Panc1 (cell line): ENCODE measurements around the gene AGAP1. TPM values are rescaled to one million over a fixed set of nuclear protein-coding genes. Genes with fewer than 3 reads are reported as not detected.

Experiments used
- ATAC-seq: fragments of 200-7000 bp; cut with Tn5 transposase; 2 replicates; pipeline ENCODE4 v1.9.1; 2020; ENCODE audit warnings: mild to moderate bottlenecking, moderate library complexity
- BruUV-seq: library from RNA; stranded (reverse); fragments of 400-500 nt; replicated peaks from 2 replicates; lab custom pipeline; 2021; lab: Mats Ljungman, UMichigan
- CTCF ChIA-PET: fragments of 300-600 bp; sonication (Branson Sonifier 250); formaldehyde crosslinking; loops from one replicate; lab custom pipeline; 2022; ENCODE audit warnings: antibody characterized with exemption; lab: Charles Lee
- POLR2A ChIA-PET: fragments of 300-600 bp; sonication (Branson Sonifier 250); formaldehyde crosslinking; loops from one replicate; lab custom pipeline; 2022; ENCODE audit warnings: antibody characterized with exemption; lab: Charles Lee
- DNase-seq: peaks from one replicate; pipeline ENCODE4 v3.0.0-alpha.2; 2010; ENCODE audit warnings: low read depth, low spot score
- H3K27ac ChIP-seq: 2 replicates; pipeline ENCODE4 v1.5.1; 2011; ENCODE audit warnings: mild to moderate bottlenecking, low read length, inconsistent platforms
- H3K27me3 ChIP-seq: fragments of 200-500 bp; sonication (Bioruptor generic); 2 replicates; pipeline ENCODE4 v1.6.0; 2014; ENCODE audit warnings: low read length, inconsistent platforms; ENCODE audit not compliant: control insufficient read depth, insufficient read depth
- H3K36me3 ChIP-seq: fragments of 200-500 bp; sonication (Bioruptor generic); 2 replicates; pipeline ENCODE4 v1.5.1; 2014; ENCODE audit warnings: inconsistent platforms, mild to moderate bottlenecking, low read length, moderate library complexity; ENCODE audit not compliant: control insufficient read depth, insufficient read depth
- H3K4me1 ChIP-seq: 2 replicates; pipeline ENCODE4 v1.5.1; 2011; ENCODE audit warnings: inconsistent platforms, mild to moderate bottlenecking, low read length, moderate library complexity; ENCODE audit not compliant: control insufficient read depth, insufficient read depth
- H3K4me3 ChIP-seq, 2 experiments: 2 replicates each; pipeline ENCODE4 v1.5.1; 2011 to 2012; ENCODE audit warnings: low read depth in 2 of 2, low read length in 2 of 2, mild to moderate bottlenecking in 2 of 2, inconsistent platforms in 1 of 2, moderate library complexity in 1 of 2
- H3K9me3 ChIP-seq: fragments of 200-500 bp; sonication (Bioruptor generic); 2 replicates; pipeline ENCODE4 v1.5.1; 2014; ENCODE audit warnings: low read depth, mild to moderate bottlenecking, inconsistent platforms, low read length, moderate library complexity; ENCODE audit not compliant: control insufficient read depth, insufficient read depth
- CTCF ChIP-seq: fragments of 450-650 bp; IDR thresholded peaks from 2 replicates; pipeline ENCODE4 v1.5.1; 2017; ENCODE audit warnings: mild to moderate bottlenecking
- POLR2AphosphoS5 ChIP-seq: IDR thresholded peaks from 2 replicates; pipeline ENCODE4 v1.6.1; 2012; ENCODE audit warnings: mild to moderate bottlenecking, low read depth, low read length, moderate library complexity
- REST ChIP-seq, 2 experiments: IDR thresholded peaks; 2 replicates each; pipeline ENCODE4 v1.6.1; 2011 to 2012; ENCODE audit warnings: low read depth in 2 of 2, control low read depth in 1 of 2, low read length in 1 of 2, mild to moderate bottlenecking in 1 of 2, moderate library complexity in 1 of 2; ENCODE audit not compliant: insufficient read depth in 1 of 2
- SIN3A ChIP-seq: IDR thresholded peaks from 2 replicates; pipeline ENCODE4 v1.6.1; 2012; ENCODE audit warnings: low read depth, mild to moderate bottlenecking, low read length, moderate library complexity, borderline replicate concordance; ENCODE audit not compliant: insufficient read depth
- TCF7L2 ChIP-seq: IDR thresholded peaks from 2 replicates; pipeline ENCODE4 v1.6.1; 2011; ENCODE audit warnings: mild to moderate bottlenecking, low read depth, low read length, inconsistent platforms
- in situ Hi-C: cut with HindIII; loops from 2 replicates; pipeline ENCODE4 v1.10.0; 2016; ENCODE audit warnings: low sequenced_read_pairs, low pct_unique_long_range_greater_than_20kb
- intact Hi-C: fragments of 100-400 bp; cut with micrococcal nuclease; formaldehyde crosslinking; loops from one replicate; pipeline ENCODE4 v1.10.0; 2022; ENCODE audit not compliant: unreplicated experiment
- total RNA-seq: library from RNA; stranded (reverse); gene quantifications from one replicate; pipeline ENCODE4 v1.2.1, GENCODE V29; 2021; ENCODE audit not compliant: unreplicated experiment

The AGAP1 gene
- total RNA-seq, 1 experiment from 2014 or later = 38.9 TPM

- TF ChIP-seq TCF7L2 = no peak
- no peak for TF ChIP-seq POLR2AphosphoS5
- TF ChIP-seq CTCF = no peak
- no peak for TF ChIP-seq SIN3A
- TF ChIP-seq REST (IDR thresholded peaks at IDR 0.05; ENCODE audit: insufficient read depth in 1 of 2, low read depth in 2 of 2, low read length in 1 of 2) = no peak
- BruUV-seq = no TSS peak
- Histone ChIP-seq H3K4me3 (no peak overlapping the region), H3K27ac (no peak overlapping the region), H3K9me3 (no peaks in the 10 kb centered on the region), H3K27me3 (no peaks in the 10 kb centered on the region), H3K36me3 (no peaks in the 10 kb centered on the region), H3K4me1 (no peaks in the 10 kb centered on the region)
- DNase-seq = no peak
- ChIA-PET POLR2A (no interaction called here), CTCF (no interaction called here)
- ATAC-seq = no peak
- in situ Hi-C loops = no loop called here
- intact Hi-C loops = no loop called here
Measured at GRCh38 chr2:235960011-235960715, 466.3 kb downstream of the AGAP1 start.

- no peak overlapping the region for H3K27ac ChIP-seq
- ATAC-seq (no peak), DNase-seq (no peak)
- ChIA-PET CTCF (no interaction called here), POLR2A (no interaction called here)
- intact Hi-C loops = no loop called here
- no peak overlapping the region for H3K4me3 ChIP-seq
- no peak for TF ChIP-seq CTCF
- TF ChIP-seq POLR2AphosphoS5 = no peak
- no peak for TF ChIP-seq REST (IDR thresholded peaks at IDR 0.05; ENCODE audit: insufficient read depth in 1 of 2, low read depth in 2 of 2, low read length in 1 of 2)
- TF ChIP-seq SIN3A = no peak
- TF ChIP-seq TCF7L2 = no peak
- H3K4me1 ChIP-seq = no peaks in the 10 kb centered on the region
- H3K9me3 ChIP-seq = no peaks in the 10 kb centered on the region
- in situ Hi-C loops = no loop called here
- BruUV-seq = no TSS peak
- H3K27me3 ChIP-seq = no peaks in the 10 kb centered on the region
- H3K36me3 ChIP-seq = no peaks in the 10 kb centered on the region
Measured at GRCh38 chr2:235960716-235961640, 467.1 kb downstream of the AGAP1 start.
